ENCODE measurements around the gene PPARG.

The PPARG gene

GRCh38 chr3:12321015-12321414 lies 32.1 kb downstream of the PPARG start:
- Histone ChIP-seq H3K4me2 (ENCODE audit: low read length) (no peak overlapping the region), H3K9me3 (ENCODE audit: control insufficient read depth, insufficient read depth, low read length) (no peaks in the 10 kb centered on the region), H3K36me3 (ENCODE audit: control insufficient read depth, low read length) (no peaks in the 10 kb centered on the region), H3K27ac (ENCODE audit: low read depth, low read length) (no peak overlapping the region), H3K79me2 (ENCODE audit: control insufficient read depth, low read length) (no peaks in the 10 kb centered on the region), H3F3A (ENCODE audit: control insufficient read depth, insufficient read depth) (no peaks in the 10 kb centered on the region), H3K4me1 (ENCODE audit: control insufficient read depth, low read length) (no peaks in the 10 kb centered on the region), H4K20me1 (ENCODE audit: control insufficient read depth, insufficient read depth, low read depth, low read length) (no peaks in the 10 kb centered on the region), H3K4me3 (ENCODE audit: low read length) (no peak overlapping the region), H3K27me3 (ENCODE audit: control insufficient read depth, low read length) (peaks cover 6% of the 10 kb centered on the region), H3K9me2 (replicated peaks; ENCODE audit: control insufficient read depth, low read length) (no peaks in the 10 kb centered on the region)
- TF ChIP-seq CTCF (IDR thresholded peaks at IDR 0.05; ENCODE audit: low read depth, low read length, poor library complexity, severe bottlenecking) (no peak), EZH2phosphoT487 (IDR thresholded peaks at IDR 0.05; ENCODE audit: borderline replicate concordance, low read length) (no peak)

- H3K27me3 ChIP-seq (ENCODE audit: control insufficient read depth, low read length) = no peaks in the 10 kb centered on the region
- no peak overlapping the region for H3K27ac ChIP-seq (ENCODE audit: low read depth, low read length)
- H3K9me3 ChIP-seq (ENCODE audit: control insufficient read depth, insufficient read depth, low read length) = no peaks in the 10 kb centered on the region
- H3K79me2 ChIP-seq (ENCODE audit: control insufficient read depth, low read length) = no peaks in the 10 kb centered on the region
- H3K9me2 ChIP-seq (replicated peaks; ENCODE audit: control insufficient read depth, low read length) = no peaks in the 10 kb centered on the region
- no peaks in the 10 kb centered on the region for H3F3A ChIP-seq (ENCODE audit: control insufficient read depth, insufficient read depth)
- H4K20me1 ChIP-seq (ENCODE audit: control insufficient read depth, insufficient read depth, low read depth, low read length) = no peaks in the 10 kb centered on the region
- H3K4me3 ChIP-seq (ENCODE audit: low read length) = no peak overlapping the region
- H3K4me1 ChIP-seq (ENCODE audit: control insufficient read depth, low read length) = no peaks in the 10 kb centered on the region
- no peak overlapping the region for H3K4me2 ChIP-seq (ENCODE audit: low read length)
- TF ChIP-seq EZH2phosphoT487 (IDR thresholded peaks at IDR 0.05; ENCODE audit: borderline replicate concordance, low read length) (no peak), CTCF (IDR thresholded peaks at IDR 0.05; ENCODE audit: low read depth, low read length, poor library complexity, severe bottlenecking) (no peak)
- no peaks in the 10 kb centered on the region for H3K36me3 ChIP-seq (ENCODE audit: control insufficient read depth, low read length)
Measured at GRCh38 chr3:12323237-12323636, 34.4 kb downstream of the PPARG start.

- Histone ChIP-seq H3K36me3 (ENCODE audit: control insufficient read depth, low read length) (no peaks in the 10 kb centered on the region), H3K27ac (ENCODE audit: low read depth, low read length) (no peak overlapping the region)
Measured at GRCh38 chr3:12325586-12326515, 37.0 kb downstream of the PPARG start.

More at GRCh38 chr3:12325586-12326515, 37.0 kb downstream of the PPARG start:
- Histone ChIP-seq H3K27me3 (ENCODE audit: control insufficient read depth, low read length) (no peaks in the 10 kb centered on the region), H3K9me2 (replicated peaks; ENCODE audit: control insufficient read depth, low read length) (no peaks in the 10 kb centered on the region), H3K9me3 (ENCODE audit: control insufficient read depth, insufficient read depth, low read length) (no peaks in the 10 kb centered on the region), H3F3A (ENCODE audit: control insufficient read depth, insufficient read depth) (no peaks in the 10 kb centered on the region), H4K20me1 (ENCODE audit: control insufficient read depth, insufficient read depth, low read depth, low read length) (no peaks in the 10 kb centered on the region), H3K4me2 (ENCODE audit: low read length) (no peak overlapping the region), H3K79me2 (ENCODE audit: control insufficient read depth, low read length) (no peaks in the 10 kb centered on the region), H3K4me3 (ENCODE audit: low read length) (no peak overlapping the region), H3K4me1 (ENCODE audit: control insufficient read depth, low read length) (no peaks in the 10 kb centered on the region)
- TF ChIP-seq EZH2phosphoT487 (IDR thresholded peaks at IDR 0.05; ENCODE audit: borderline replicate concordance, low read length) (no peak), CTCF (IDR thresholded peaks at IDR 0.05; ENCODE audit: low read depth, low read length, poor library complexity, severe bottlenecking) (no peak)

Data from DOHH2 (cell line).